Testis (tissue), 3 donors: ENCODE measurements around the gene NTM. TPM values are rescaled to one million over a fixed set of nuclear protein-coding genes. Genes with fewer than 3 reads are reported as not detected.

Source experiments
- DNase-seq: peaks from one replicate; pipeline ENCODE4 v3.0.0-alpha.2; 2019
- H3K27ac ChIP-seq, 2 donors: fragments of 200-600 bp; sonication (generic); one replicate each; pipeline ENCODE4 v1.5.1; 2019
- H3K27me3 ChIP-seq: fragments of 200-600 bp; sonication (generic); one replicate; pipeline ENCODE4 v1.5.1; 2019
- H3K36me3 ChIP-seq: fragments of 200-600 bp; sonication (generic); one replicate; pipeline ENCODE4 v1.5.1; 2017; ENCODE audit warnings: low read depth; ENCODE audit errors: missing control alignments
- H3K4me1 ChIP-seq: fragments of 200-600 bp; sonication (generic); one replicate; pipeline ENCODE4 v1.5.1; 2019
- H3K4me3 ChIP-seq, 2 donors: fragments of 200-600 bp; sonication (generic); one replicate each; pipeline ENCODE4 v1.5.1; 2017 to 2019
- H3K9me3 ChIP-seq: fragments of 200-600 bp; sonication (generic); one replicate; pipeline ENCODE4 v1.5.1; 2017
- CTCF ChIP-seq, 3 experiments: fragments of 450-650 bp in 2 of 3; fragments of 200-600 bp in 1 of 3; sonication (generic) in 1 of 3; IDR thresholded peaks; one replicate each; pipeline ENCODE4 v1.5.1; 2016 to 2019; ENCODE audit warnings: antibody characterized with exemption in 3 of 3, mild to moderate bottlenecking in 2 of 3, moderate library complexity in 1 of 3
- POLR2A ChIP-seq: fragments of 450-650 bp; IDR thresholded peaks from one replicate; pipeline ENCODE4 v1.6.1; 2017; ENCODE audit warnings: antibody characterized with exemption, mild to moderate bottlenecking, moderate library complexity
- WGBS, 2 donors: methylation state at CpG; one replicate each; pipeline ENCODE4 v1.1.5; 2018; 5-methylcytosine and 5-hydroxymethylcytosine counted together
- intact Hi-C: fragments of 100-400 bp; cut with DNase I; formaldehyde crosslinking; loops from one replicate; pipeline ENCODE4 v1.15.1; 2023; ENCODE audit warnings: low total_unique reads
- polyA plus RNA-seq: library from polyadenylated mRNA; stranded (reverse); fragments of 350-450 nt; fragmentation: Illumina TruSeq; extraction: RNeasy Lipid Tissue Mini Kit (QIAGEN cat#74804); gene quantifications from one replicate; pipeline ENCODE4 v1.2.3, GENCODE V29; 2014; ENCODE audit warnings: low read depth, low replicate concordance; ENCODE audit not compliant: insufficient read depth
- total RNA-seq, 2 donors: library from RNA; depleted of rRNA; stranded (reverse); fragments of >200 nt; gene quantifications; one replicate each; pipeline ENCODE4 v1.2.3, GENCODE V29; 2016

The NTM gene
- total and polyA plus RNA-seq, 3 donors from 2014 or later: 1.7 to 4.5 (median 1.8) TPM

DNA sequence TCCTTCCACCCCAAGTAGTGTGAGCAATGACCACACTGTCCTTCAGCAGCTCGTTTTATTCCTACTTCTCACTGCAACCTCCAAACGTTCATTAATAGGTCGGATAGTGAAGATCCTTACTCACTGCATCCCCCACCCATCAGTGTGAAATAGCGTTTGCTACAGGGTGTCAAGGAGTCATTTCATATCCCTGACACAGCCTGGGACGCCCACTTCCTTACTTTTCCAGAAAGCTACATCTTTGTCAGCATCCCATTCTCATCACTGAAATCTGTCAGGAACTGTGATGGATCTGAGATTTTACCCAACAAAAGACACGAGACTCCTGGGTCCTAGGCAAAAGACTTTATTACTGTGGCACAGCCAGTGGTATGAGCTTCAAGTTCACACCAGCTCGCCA is 592.4 kb downstream of the NTM start:
- intact Hi-C loops: no loop called here
- TF ChIP-seq POLR2A (no peak), CTCF (IDR thresholded peaks at IDR 0.05) (no peak)
- no peaks in the 10 kb centered on the region for H3K27me3 ChIP-seq
- no peaks in the 10 kb centered on the region for H3K9me3 ChIP-seq
- DNase-seq: no peak
- H3K4me1 ChIP-seq: no peaks in the 10 kb centered on the region
- H3K27ac ChIP-seq: no peak overlapping the region
- no peak overlapping the region for H3K4me3 ChIP-seq
- WGBS, 2 donors: 74 to 83% methylated on average over 7 of the region's 7 CpGs
- no peaks in the 10 kb centered on the region for H3K36me3 ChIP-seq

DNA sequence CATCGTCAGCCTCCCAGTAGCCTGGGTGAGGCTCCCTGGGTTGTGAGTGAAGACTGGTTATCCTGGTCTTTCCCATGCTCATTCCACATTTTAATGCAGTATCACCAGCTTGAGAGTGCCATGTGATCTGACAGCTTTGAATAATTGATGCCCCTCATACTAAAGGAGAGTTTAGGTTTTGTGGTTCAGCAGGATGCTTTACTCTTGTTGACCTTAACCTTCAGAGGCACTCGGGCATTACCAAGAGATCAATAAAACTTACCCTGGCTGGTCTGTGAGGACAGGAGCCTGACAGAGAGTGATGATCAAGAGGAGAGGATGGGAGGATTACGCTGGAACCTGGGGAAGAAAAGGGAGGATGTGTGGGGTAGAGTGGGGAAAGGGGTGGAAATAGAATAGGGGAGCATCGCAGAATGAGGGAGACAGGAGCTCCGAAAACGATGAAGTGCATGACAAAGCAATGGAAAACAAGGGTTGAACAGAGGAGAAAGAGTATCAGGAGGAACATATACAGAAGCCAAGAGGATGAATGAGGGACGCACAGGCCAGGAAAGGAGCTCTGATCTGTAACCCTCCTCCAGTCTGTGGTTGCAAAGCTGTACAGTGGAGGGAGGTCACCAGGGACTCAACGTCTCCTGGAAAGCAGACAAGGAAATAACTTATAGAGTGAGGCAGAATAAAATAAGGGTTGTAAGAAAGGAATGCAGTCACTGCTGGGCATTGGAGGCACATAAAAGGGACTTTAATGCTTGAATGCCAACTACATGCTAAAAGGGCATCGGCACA is 594.5 kb downstream of the NTM start:
- Histone ChIP-seq H3K4me1 (no peaks in the 10 kb centered on the region), H3K36me3 (no peaks in the 10 kb centered on the region), H3K9me3 (no peaks in the 10 kb centered on the region), H3K27me3 (no peaks in the 10 kb centered on the region), H3K4me3 (no peak overlapping the region), H3K27ac (no peak overlapping the region)
- no peak for DNase-seq
- WGBS, 2 donors: 59 to 71% methylated on average over 9 of the region's 9 CpGs
- TF ChIP-seq CTCF (IDR thresholded peaks at IDR 0.05): no peak
- TF ChIP-seq POLR2A: no peak
- intact Hi-C loops: no loop called here

- intact Hi-C loops: no loop called here
- H3K9me3 ChIP-seq: no peaks in the 10 kb centered on the region
- no peaks in the 10 kb centered on the region for H3K27me3 ChIP-seq
- H3K4me3 ChIP-seq: no peak overlapping the region
- DNase-seq: no peak
- no peaks in the 10 kb centered on the region for H3K36me3 ChIP-seq
- H3K27ac ChIP-seq: no peak overlapping the region
- WGBS, 2 donors: 40 to 50% methylated on average over 3 of the region's 3 CpGs
- H3K4me1 ChIP-seq: no peaks in the 10 kb centered on the region
- TF ChIP-seq CTCF (IDR thresholded peaks at IDR 0.05) (no peak), POLR2A (no peak)
Measured at GRCh38 chr11:131965504-131965903, 595.1 kb downstream of the NTM start.

DNA sequence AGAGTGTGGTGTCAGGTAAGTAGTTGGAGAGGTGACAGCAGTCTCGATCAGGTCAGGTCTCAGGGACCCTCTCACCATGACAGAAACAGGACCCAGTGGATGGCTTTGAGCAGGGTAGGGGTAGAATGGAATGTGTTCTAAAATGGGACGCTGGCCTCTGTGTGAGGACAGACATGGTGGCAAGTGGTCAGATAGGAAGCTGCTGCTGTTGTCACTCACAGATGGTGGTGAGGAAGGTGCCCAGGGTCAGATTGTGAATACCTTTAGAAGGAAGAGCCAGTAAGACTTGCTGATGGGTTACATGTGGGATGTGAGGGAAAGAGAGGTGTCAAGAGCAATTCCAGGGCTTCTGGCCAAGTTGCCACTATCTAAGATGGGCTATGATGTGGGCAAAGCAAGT is 596.3 kb downstream of the NTM start:
- no peak for TF ChIP-seq POLR2A
- TF ChIP-seq CTCF (IDR thresholded peaks at IDR 0.05): no peak
- no peaks in the 10 kb centered on the region for H3K36me3 ChIP-seq
- intact Hi-C loops: no loop called here

GRCh38 chr11:131969261-131969660 is 598.8 kb downstream of the NTM start:
- 73 to 81% methylated on average over 2 of the region's 2 CpGs for WGBS, 2 donors
- Histone ChIP-seq H3K4me3 (no peak overlapping the region), H3K9me3 (no peaks in the 10 kb centered on the region), H3K27me3 (no peaks in the 10 kb centered on the region), H3K36me3 (no peaks in the 10 kb centered on the region), H3K4me1 (no peaks in the 10 kb centered on the region), H3K27ac (no peak overlapping the region)
- TF ChIP-seq POLR2A (no peak), CTCF (IDR thresholded peaks at IDR 0.05) (no peak)
- DNase-seq: no peak
- intact Hi-C loops: no loop called here

More for the DNA sequence above, 596.3 kb downstream of the NTM start:
- Histone ChIP-seq H3K4me3 (no peak overlapping the region), H3K27ac (no peak overlapping the region), H3K9me3 (no peaks in the 10 kb centered on the region), H3K27me3 (no peaks in the 10 kb centered on the region), H3K4me1 (no peaks in the 10 kb centered on the region)
- WGBS, 2 donors: 87 to 100% methylated on average over 2 of the region's 2 CpGs
- DNase-seq: no peak
